GM19328 (cell line): Measurements from ENCODE around the gene SCFD2.
"Not testable (repeated sequence)": the region's sequence is repeated elsewhere in the genome, so short reads cannot be mapped to it uniquely, and the experiment has no call there.

Experiments used
- ATAC-seq: cut with Tn5 transposase; IDR thresholded peaks from one replicate; pipeline ENCODE4 v1.9.1; 2021; ENCODE audit warnings: mild to moderate bottlenecking, moderate library complexity; ENCODE audit not compliant: unreplicated experiment

Gene SCFD2

DNA sequence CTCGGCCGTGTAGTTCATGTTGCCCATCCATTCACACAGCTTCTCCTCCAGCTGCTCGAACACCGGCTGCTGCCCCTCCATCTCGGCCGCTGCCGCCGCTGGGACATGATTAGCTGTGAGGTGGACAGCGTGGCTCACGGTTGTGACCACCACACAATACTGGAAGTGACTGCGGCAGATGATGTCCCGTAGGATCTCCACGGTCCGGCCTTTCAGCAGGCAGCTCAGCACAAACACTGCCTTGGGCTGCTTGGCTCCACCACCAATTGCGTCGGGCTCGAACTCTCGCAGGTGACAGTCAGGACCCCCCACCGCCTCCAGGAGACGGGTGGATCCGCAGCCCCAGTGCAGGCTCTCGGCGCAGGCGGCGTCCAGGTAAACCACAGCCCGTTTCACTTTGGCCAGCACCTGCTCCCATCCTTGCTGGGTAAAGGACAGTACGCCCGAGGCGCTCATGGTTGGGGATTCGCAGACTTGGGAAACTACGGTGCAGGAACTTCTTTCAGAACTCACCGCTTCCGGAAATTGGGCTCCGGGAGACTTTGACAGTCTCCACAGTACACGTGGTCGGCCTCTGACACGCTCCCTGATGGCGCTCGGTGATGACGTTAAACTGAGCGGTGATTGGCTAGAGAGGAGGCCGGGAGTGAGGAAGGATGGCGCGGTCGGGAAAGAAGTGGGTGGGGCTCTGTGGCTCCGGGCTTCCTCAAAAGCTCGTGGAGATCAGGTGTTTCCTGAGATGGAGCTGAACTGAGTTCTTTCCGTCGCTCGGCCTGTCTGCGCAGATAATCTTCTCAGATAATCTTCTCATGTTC lies at the start of gene SCFD2:
Gene SCFD2 (minus strand): TSS at position 576 of the 815 bp plus-strand sequence.
- ATAC-seq: peak; percentile 97

DNA sequence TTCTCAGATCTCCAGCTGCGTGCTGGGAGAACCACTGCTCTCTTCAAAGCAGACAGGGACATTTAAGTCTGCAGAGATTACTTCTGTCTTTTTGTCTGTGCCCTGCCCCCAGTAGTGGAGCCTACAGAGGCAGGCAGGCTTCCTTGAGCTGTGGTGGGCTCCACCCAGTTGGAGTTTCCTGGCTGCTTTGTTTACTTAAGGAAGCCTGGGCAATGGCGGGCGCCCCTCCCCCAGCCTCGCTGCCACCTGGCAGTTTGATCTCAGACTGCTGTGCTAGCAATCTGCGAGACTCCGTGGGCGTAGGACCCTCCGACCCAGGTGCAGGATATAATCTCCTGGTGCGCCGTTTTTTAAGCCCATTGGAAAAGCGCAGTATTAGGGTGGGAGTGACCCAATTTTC lies 43.6 kb upstream of the SCFD2 start:
- ATAC-seq: not testable (repeated sequence)

DNA sequence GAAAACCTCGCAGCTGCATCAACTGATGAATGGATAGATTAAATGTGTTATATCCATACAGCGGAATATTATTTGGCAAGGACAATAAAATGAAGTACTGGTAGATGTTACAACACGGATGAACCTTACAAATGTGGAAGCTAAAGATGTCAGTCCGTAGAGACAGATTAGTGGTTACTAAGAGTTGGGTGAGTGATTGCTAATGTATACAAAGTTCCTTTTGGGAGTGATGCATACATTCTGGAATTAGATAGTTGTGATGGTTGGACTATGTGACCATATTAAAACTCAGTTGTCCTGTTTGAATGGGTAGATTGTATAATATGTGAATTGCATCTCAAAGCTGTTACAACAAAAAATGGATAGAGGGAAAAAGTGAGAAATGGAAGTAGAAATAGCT lies 14.4 kb upstream of the SCFD2 start:
- no peak for ATAC-seq

DNA sequence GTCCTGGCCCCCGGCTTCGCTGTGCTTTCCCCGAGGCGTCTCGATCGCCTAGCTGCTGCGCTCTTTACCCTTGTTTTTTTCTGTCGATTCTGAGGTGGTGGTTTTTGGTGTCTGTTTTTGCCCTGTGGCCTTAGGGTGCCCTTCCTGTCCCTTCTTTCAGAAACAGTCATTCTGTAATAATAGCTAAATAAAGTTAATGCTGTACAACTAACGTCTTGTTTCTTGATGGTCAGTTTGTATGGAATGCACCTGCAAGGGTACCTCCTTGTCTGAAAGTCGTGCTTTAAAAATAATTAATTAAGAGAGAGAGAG lies 12.3 kb upstream of the SCFD2 start:
- ATAC-seq: no peak

GRCh38 chr4:53377319-53378170 lies 11.7 kb upstream of the SCFD2 start, which contains the start of gene FIP1L1:
Gene FIP1L1, plus strand, starts transcription at chr4:53377641. Its CDS starts 198 bp downstream, at chr4:53377839.
- ATAC-seq: peak; percentile 86

DNA sequence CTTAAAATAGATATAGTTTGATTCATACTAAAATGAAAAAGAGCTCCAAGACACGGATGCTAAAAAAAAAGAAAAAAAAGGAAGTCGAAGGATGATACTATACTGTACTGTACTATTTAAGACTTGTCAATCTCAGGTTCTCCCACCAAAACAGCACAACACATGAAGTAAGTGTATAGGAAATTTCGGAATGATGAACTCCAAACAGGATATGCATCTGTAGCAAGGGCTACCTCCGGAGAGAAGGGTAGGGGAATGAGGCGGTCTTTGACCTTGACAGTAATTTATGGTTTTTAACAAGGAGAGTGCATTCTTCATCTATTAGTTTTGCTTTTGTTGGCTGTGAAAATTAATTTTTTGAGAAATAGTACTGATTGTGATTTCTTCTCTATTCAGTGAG lies 11.0 kb upstream of the SCFD2 start:
- no peak for ATAC-seq

DNA sequence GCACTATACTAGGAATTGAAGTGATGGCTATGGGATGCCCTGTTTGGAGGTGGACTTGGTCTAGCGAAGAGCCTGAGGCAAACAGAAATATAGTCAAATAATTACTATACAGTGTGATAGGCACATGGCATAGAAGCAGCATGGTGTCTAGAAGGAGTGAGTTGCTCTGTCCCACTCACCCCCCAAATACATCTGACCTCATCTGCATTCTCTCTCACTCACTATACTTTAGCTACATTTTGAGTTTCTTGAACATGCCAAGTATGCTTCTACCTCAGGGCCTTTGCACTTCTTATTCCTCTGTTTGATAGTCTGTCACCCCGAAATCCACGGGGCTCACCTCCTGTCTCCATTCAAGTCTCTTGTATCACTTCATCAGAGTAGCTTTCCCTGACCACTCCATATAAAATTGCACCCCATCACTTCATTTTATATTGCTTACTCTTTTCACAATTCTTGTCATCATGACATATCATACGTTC lies 9.0 kb upstream of the SCFD2 start:
- no peak for ATAC-seq

GRCh38 chr4:53371843-53372521 lies 6.1 kb upstream of the SCFD2 start:
- ATAC-seq: no peak

DNA sequence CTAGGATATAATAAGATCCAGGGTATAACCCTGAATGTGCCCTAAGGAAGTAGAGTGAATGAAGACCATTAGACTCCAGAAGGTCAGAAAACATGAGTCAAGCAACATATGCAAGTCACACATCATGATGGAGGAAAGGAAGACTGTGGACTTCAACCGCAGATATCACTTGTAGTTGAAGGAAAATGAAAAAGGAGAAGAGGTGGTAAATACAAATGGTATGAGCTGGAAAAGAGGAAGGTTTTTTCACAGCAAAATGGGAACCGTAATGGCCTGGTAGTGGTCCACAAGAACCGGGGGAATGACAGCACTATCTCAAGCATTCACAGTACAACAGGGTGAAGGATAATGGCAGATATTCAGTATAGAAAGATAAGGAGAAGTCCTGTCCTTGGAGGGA lies 5.2 kb upstream of the SCFD2 start:
- no peak for ATAC-seq

DNA sequence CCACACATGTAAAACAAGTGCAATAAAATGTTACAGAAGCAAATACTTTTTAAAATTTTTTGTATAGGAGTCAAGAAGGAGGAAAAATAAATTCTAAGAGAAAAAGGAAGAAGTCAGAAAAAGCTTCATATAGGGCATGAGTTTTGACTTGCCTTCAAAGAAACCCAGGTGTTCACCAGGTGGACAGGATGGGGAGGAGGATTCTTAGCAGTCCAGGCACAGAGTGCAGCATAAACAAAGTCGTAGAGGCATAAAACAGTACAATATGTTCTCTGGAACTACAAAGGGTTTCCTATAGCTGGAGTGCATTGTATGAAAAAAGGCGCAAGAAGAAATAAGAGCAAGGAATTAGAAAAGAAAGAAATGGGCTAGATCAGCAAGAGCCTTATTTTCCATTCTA lies 1.9 kb upstream of the SCFD2 start:
- ATAC-seq: no peak

DNA sequence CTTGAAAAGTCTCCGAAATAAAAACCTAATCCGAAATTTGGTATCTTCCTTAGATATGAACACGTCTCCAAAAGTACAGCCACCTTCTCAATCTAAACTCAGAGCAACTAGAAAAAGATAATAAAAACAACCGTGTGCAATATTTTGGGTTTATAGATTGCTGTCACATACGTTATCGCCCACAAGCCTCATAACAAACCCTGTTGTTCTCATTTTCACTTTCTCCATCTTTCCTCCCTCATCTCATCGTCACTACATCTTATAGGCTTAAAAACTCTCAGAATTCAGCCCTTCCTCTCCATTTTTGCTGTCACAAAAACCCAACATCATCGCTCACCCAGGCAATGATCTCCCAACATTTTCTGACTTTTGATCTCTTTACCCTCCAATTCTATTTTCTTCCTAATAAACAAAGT lies 448 bp upstream of the SCFD2 start:
- ATAC-seq: no peak

- ATAC-seq: no peak
These were observed 758 bp downstream of the SCFD2 start for GRCh38 chr4:53365121-53365485.

- ATAC-seq: no peak
These were observed 1.2 kb downstream of the SCFD2 start for GRCh38 chr4:53364624-53365023.

GRCh38 chr4:53362093-53362492 lies 3.8 kb downstream of the SCFD2 start:
- no peak for ATAC-seq

- no peak for ATAC-seq
These were observed 4.4 kb downstream of the SCFD2 start for GRCh38 chr4:53361451-53361850.

- no peak for ATAC-seq
These were observed 9.8 kb downstream of the SCFD2 start for GRCh38 chr4:53355930-53356521.

- no peak for ATAC-seq
These were observed 11.7 kb downstream of the SCFD2 start for GRCh38 chr4:53354012-53354722.

GRCh38 chr4:53349091-53349491 lies 16.8 kb downstream of the SCFD2 start:
- ATAC-seq: no peak

GRCh38 chr4:53348046-53348445 lies 17.8 kb downstream of the SCFD2 start:
- ATAC-seq: no peak
